ENCODE measurements around the gene GGA1. TPM values are rescaled to one million over a fixed set of nuclear protein-coding genes. Genes with fewer than 3 reads are reported as not detected.
A peak's percentile ranks its signal among the peaks of the same experiment; 100 is the strongest.

Gene GGA1
- total RNA-seq, 1 donor from 2014 or later: 132 TPM

DNA sequence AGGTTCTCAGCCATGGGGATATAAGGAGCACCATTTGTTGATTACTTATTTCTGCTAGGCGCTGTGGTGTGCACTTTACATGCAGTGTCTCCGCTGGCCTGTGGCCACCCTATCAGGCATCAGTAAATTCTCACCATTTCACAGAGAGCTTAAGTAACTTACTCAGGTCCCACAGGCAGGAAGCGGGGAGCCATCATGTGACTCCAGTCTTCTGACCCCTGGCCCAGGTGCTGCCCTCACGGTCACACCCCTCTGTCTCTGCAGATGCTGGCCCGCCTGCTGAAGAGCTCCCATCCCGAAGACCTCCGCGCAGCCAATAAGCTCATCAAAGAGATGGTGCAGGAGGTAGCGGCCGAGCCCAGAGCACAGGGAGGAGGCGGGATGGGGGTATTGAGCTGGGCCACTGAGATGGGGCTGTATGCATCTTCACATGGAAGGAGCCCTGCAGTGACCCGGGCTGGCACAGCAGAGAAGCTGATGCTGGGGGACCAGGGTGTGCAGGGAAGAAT is 12.8 kb downstream of the GGA1 start:
- no peak for DNase-seq (ENCODE audit: low spot score, unreplicated experiment)
- Mint-ChIP-seq H3K9me3 (ENCODE audit: low read depth) (no peaks in the 10 kb centered on the region), H3K4me3 (ENCODE audit: low read depth) (no peak overlapping the region), H3K36me3 (ENCODE audit: insufficient read depth) (peaks cover 8% of the 10 kb centered on the region), H3K27me3 (no peaks in the 10 kb centered on the region), H3K4me1 (ENCODE audit: low read depth) (peaks cover 2% of the 10 kb centered on the region), H3K27ac (no peak overlapping the region)
- TF ChIP-seq CTCF (IDR thresholded peaks at IDR 0.05; ENCODE audit: unreplicated experiment): no peak

GRCh38 chr22:37623075-37624016 is 14.7 kb downstream of the GGA1 start:
- no peak overlapping the region for H3K4me3 Mint-ChIP-seq (ENCODE audit: low read depth)
- DNase-seq (ENCODE audit: low spot score, unreplicated experiment): peak; percentile 66
- H3K27ac Mint-ChIP-seq: no peak overlapping the region
- no peaks in the 10 kb centered on the region for H3K27me3 Mint-ChIP-seq
- peaks cover 2% of the 10 kb centered on the region for H3K4me1 Mint-ChIP-seq (ENCODE audit: low read depth)
- H3K9me3 Mint-ChIP-seq (ENCODE audit: low read depth): no peaks in the 10 kb centered on the region
- peaks cover 6% of the 10 kb centered on the region for H3K36me3 Mint-ChIP-seq (ENCODE audit: insufficient read depth)
- peak; percentile 76 for TF ChIP-seq CTCF (IDR thresholded peaks at IDR 0.05; ENCODE audit: unreplicated experiment)

GRCh38 chr22:37624017-37624365 is 15.4 kb downstream of the GGA1 start:
- Mint-ChIP-seq H3K4me3 (ENCODE audit: low read depth) (no peak overlapping the region), H3K4me1 (ENCODE audit: low read depth) (peaks cover 2% of the 10 kb centered on the region), H3K9me3 (ENCODE audit: low read depth) (no peaks in the 10 kb centered on the region), H3K27ac (no peak overlapping the region), H3K36me3 (ENCODE audit: insufficient read depth) (peaks cover 6% of the 10 kb centered on the region), H3K27me3 (no peaks in the 10 kb centered on the region)
- DNase-seq (ENCODE audit: low spot score, unreplicated experiment): no peak
- TF ChIP-seq CTCF (IDR thresholded peaks at IDR 0.05; ENCODE audit: unreplicated experiment): no peak

DNA sequence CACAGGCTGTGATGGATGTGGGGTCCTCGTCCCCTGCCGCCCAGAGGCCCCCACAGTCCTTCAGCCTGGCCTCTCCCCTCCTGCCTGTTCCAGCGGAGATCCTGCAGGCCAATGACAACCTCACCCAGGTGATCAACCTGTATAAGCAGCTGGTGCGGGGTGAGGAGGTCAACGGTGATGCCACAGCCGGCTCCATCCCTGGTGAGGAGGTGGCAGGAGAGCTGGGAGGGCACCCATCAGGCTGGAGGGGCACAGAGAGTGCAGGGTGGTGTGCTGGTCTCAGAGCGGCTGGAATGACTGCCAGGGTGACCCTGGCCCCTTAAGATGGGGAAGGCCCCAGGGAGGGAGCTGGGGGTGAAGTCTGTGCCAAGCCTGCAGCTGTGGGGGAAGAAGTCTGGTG is 16.2 kb downstream of the GGA1 start:
- Mint-ChIP-seq H3K36me3 (ENCODE audit: insufficient read depth) (peaks cover 6% of the 10 kb centered on the region), H3K4me1 (ENCODE audit: low read depth) (peaks cover 2% of the 10 kb centered on the region), H3K27me3 (no peaks in the 10 kb centered on the region), H3K27ac (no peak overlapping the region), H3K9me3 (ENCODE audit: low read depth) (no peaks in the 10 kb centered on the region), H3K4me3 (ENCODE audit: low read depth) (no peak overlapping the region)
- TF ChIP-seq CTCF (IDR thresholded peaks at IDR 0.05; ENCODE audit: unreplicated experiment): no peak
- no peak for DNase-seq (ENCODE audit: low spot score, unreplicated experiment)

GRCh38 chr22:37625737-37626136 is 17.1 kb downstream of the GGA1 start:
- Mint-ChIP-seq H3K4me3 (ENCODE audit: low read depth) (no peak overlapping the region), H3K27ac (peak overlapping the region; percentile 82), H3K9me3 (ENCODE audit: low read depth) (no peaks in the 10 kb centered on the region), H3K36me3 (ENCODE audit: insufficient read depth) (peaks cover 4% of the 10 kb centered on the region), H3K27me3 (no peaks in the 10 kb centered on the region), H3K4me1 (ENCODE audit: low read depth) (peaks cover 2% of the 10 kb centered on the region)
- TF ChIP-seq CTCF (IDR thresholded peaks at IDR 0.05; ENCODE audit: unreplicated experiment): no peak
- DNase-seq (ENCODE audit: low spot score, unreplicated experiment): no peak
